HG03039 (cell line): Measurements from ENCODE around the gene LEPROT.
"Not testable (repeated sequence)": the region's sequence is repeated elsewhere in the genome, so short reads cannot be mapped to it uniquely, and the experiment has no call there.

Experiments
- ATAC-seq: cut with Tn5 transposase; IDR thresholded peaks from one replicate; pipeline ENCODE4 v1.9.1; 2021; ENCODE audit warnings: mild to moderate bottlenecking, moderate library complexity; ENCODE audit not compliant: unreplicated experiment

Gene LEPROT

GRCh38 chr1:65420590-65421350 lies at the start of gene LEPROT, which contains the start of gene LEPR:
Gene LEPROT, plus strand, starts transcription at chr1:65420668. Its CDS starts 57 bp downstream, at chr1:65420725.
Gene LEPR, plus strand, starts transcription at chr1:65420668. Its CDS starts 144,898 bp downstream, at chr1:65565566.
- peak; percentile 60 for ATAC-seq

- no peak for ATAC-seq
Measured at GRCh38 chr1:65371544-65371943, 48.9 kb upstream of the LEPROT start.

- no peak for ATAC-seq
Measured at GRCh38 chr1:65372557-65372956, 47.9 kb upstream of the LEPROT start.

- ATAC-seq = no peak
Measured at GRCh38 chr1:65377496-65378246, 42.8 kb upstream of the LEPROT start.

- no peak for ATAC-seq
Measured at GRCh38 chr1:65378247-65378946, 42.1 kb upstream of the LEPROT start.

- not testable (repeated sequence) for ATAC-seq
Measured at GRCh38 chr1:65384426-65384825, 36.0 kb upstream of the LEPROT start.

GRCh38 chr1:65386439-65386838 lies 34.0 kb upstream of the LEPROT start:
- ATAC-seq = no peak

- no peak for ATAC-seq
Measured at GRCh38 chr1:65387821-65388220, 32.6 kb upstream of the LEPROT start.

- ATAC-seq = no peak
Measured at GRCh38 chr1:65388908-65389695, 31.4 kb upstream of the LEPROT start.

GRCh38 chr1:65392497-65392896 lies 28.0 kb upstream of the LEPROT start:
- no peak for ATAC-seq

GRCh38 chr1:65393347-65393746 lies 27.1 kb upstream of the LEPROT start:
- peak; percentile 96 for ATAC-seq

- ATAC-seq = no peak
Measured at GRCh38 chr1:65393928-65394327, 26.5 kb upstream of the LEPROT start.

- no peak for ATAC-seq
Measured at GRCh38 chr1:65395887-65396612, 24.4 kb upstream of the LEPROT start.

GRCh38 chr1:65398083-65398482 lies 22.4 kb upstream of the LEPROT start:
- no peak for ATAC-seq

GRCh38 chr1:65399003-65399402 lies 21.5 kb upstream of the LEPROT start:
- no peak for ATAC-seq

- no peak for ATAC-seq
Measured at GRCh38 chr1:65401612-65402011, 18.9 kb upstream of the LEPROT start.

GRCh38 chr1:65404941-65405340 lies 15.5 kb upstream of the LEPROT start:
- no peak for ATAC-seq

GRCh38 chr1:65407877-65408276 lies 12.6 kb upstream of the LEPROT start:
- ATAC-seq = no peak

- no peak for ATAC-seq
Measured at GRCh38 chr1:65409314-65409713, 11.2 kb upstream of the LEPROT start.

GRCh38 chr1:65409816-65410326 lies 10.6 kb upstream of the LEPROT start:
- no peak for ATAC-seq
